HG03457 (cell line): Measurements from ENCODE around the gene RSPH6A.
A peak's percentile ranks its signal among the peaks of the same experiment; 100 is the strongest.

Experiments used
- ATAC-seq: cut with Tn5 transposase; IDR thresholded peaks from one replicate; pipeline ENCODE4 v1.9.1; 2021; ENCODE audit warnings: moderate number of reproducible peaks; ENCODE audit not compliant: unreplicated experiment

The RSPH6A gene

DNA sequence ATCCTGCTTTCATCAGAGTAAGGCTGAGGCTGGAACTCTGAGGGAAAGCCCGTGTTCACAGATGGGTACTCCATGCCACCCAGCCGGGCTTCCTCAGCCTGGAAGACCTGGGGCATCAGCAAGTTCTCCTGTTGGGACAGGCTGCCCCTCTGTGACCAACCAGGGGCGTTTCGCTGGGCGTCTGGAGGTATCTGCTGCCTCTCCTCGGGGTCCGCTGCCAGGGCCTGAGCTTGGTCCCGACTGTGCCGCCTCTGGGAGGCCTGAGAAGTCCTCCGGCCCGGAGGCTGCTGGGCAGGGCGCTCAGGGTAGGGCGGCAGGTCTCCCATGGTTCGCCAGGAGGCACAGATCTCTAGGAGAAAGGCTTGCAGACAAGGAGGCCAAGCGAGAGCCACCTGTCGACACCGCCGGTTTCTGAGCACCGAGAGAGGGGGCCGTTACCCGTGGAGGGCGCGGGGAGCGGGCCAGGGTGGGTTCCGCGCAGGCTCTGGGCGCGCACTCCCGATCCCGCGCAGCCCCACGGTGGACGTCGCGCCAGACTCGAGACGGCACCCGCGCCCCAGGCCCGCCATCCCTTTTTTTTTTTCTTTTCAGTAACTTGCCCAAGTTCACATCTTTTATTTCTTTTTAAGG lies at the start of gene RSPH6A:
RSPH6A (minus strand) TSS at position 458 of the 630 bp plus-strand sequence; CDS start at position 326, 132 bp downstream.
- no peak for ATAC-seq

DNA sequence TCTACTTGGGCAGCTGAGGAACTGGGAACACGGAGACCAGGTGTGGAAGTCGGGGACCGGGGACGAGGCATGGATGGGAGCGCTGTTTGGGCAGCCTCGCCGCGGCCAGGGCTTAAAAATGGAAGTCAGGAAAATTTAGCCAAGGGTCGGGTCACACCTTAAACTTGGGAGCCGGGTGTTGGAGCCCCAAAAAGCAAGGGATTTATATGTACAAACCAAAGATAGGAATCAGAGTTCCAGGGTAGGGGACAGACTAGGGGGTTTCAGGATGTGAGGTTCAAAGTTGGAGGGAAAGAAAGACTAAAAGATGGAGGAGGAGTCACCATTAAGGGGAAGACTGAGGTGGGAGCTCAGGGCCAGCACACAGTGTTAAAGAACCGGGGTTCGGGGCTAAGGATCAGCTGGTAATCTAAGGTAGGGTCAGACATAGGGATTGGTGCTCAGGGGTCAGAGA lies 49.5 kb upstream of the RSPH6A start:
- no peak for ATAC-seq

DNA sequence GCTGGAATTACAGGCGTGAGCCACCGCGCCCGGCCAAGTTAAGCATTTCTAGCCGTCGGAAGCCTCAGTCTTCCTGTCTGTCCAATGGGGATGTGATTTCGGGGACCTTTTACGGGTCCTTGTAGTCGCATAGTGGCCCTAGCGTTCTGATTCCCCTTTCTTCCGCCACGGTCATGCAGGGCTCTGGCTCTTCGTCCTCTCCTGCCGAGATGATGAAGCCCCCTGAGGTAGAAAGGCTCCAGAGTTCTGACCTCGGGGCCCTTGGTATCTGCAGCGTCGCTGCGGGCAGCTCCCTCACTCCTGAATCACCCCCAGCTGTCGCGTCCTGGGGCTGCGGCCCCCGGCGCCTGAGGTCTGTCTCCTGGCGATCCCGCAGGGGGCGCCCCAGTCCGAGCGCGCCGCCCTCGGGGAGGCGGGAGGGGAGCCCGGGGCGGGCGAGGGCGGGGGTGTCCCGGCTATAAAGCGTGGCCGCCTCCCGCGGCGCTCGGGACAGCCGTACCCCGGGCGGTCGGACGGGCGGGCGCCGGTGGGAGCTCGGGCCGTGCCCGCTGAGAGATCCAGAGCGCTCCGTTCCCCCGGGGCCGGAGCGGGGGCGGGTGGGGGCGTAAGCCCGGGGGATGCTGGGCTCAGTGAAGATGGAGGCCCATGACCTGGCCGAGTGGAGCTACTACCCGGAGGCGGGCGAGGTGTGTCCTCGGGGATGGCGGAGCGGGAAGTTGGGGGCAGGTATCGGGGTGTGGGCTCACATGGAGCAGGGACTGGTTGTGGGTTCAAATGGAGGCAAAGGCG lies 48.9 kb upstream of the RSPH6A start, which contains the start of gene FOXA3:
FOXA3 (plus strand) TSS at position 487 of the 789 bp plus-strand sequence; CDS start at position 618, 131 bp downstream.
- ATAC-seq, result no peak

DNA sequence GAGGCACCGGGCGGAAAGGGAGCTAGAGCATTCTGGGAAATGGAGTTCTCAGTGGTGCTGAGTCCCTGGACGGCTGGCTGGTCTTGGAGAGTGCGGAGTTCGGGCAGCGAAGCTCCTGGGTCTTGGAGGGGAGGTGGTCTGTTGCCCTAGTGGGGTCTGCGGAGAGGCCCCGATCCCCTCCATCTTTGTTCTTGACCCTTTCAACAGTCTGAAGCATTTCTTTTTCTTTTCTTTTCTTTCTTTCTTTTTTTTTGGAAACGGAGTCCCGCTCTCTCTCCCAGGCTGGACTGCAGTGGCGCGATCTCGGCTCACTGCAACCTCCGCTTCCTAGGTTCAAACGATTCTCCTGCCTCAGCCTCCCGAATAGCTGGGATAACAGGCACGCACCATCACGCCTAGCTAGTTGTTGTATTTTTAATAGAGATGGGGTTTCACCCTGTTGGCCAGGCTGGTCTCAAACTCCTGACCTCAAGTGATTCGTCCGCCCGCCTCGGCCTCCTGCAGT lies 48.3 kb upstream of the RSPH6A start:
- no peak for ATAC-seq

DNA sequence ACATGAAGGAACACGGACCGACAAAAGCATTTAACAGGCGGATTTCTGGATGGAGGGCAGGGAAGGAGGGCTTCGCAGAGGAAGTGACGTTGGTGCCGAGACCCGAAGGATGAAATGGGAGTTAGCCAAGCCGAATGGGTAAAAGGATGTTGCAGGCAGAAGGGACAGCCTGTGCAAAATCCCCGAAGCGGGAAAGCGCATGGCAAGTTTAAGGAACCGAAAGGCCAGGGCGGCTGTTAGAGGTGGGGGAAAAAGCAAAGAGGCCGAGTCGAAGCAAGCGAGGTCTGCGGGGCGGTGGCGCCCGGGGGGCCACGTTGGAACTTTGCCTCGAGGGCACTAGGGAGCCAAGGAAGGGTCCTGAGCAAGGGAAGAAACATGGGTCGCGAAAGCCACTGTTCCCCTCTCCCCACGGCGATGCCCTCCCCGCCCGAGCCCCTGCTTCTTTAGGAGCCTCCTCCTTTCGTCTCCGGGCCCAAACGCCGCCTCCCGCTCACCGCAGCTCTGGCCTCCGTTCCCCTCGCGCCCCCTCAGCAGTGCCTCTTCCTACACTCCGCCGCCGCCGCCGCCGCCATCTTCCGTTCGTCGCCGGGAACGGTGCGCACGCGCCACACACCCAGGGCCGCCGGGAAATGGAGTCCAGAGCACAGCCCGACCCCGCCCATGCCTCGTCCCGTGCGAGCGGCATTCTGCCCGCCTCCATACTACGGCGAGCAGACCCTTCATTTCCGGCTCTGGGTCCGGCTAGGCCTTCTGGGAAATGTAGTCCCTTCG lies 47.6 kb upstream of the RSPH6A start, which contains the start of gene SYMPK:
SYMPK (minus strand) TSS at position 584 of the 771 bp plus-strand sequence. CDS start 8,652 bp downstream, outside the sequence.
- ATAC-seq, result peak; percentile 72

DNA sequence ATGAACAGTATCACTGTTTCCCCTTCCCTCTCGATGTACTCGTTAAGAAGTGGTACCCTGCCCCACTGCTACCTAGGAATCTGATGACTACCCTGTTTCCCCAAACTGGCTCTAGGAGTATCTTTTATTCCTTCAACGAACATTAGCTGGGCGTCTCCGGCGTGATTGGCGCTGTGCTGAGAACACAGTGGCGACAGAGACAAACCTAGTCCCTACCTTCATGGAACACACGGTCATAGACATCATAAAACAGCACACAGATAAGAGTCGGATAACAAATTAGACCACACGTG lies 47.1 kb upstream of the RSPH6A start:
- no peak for ATAC-seq

DNA sequence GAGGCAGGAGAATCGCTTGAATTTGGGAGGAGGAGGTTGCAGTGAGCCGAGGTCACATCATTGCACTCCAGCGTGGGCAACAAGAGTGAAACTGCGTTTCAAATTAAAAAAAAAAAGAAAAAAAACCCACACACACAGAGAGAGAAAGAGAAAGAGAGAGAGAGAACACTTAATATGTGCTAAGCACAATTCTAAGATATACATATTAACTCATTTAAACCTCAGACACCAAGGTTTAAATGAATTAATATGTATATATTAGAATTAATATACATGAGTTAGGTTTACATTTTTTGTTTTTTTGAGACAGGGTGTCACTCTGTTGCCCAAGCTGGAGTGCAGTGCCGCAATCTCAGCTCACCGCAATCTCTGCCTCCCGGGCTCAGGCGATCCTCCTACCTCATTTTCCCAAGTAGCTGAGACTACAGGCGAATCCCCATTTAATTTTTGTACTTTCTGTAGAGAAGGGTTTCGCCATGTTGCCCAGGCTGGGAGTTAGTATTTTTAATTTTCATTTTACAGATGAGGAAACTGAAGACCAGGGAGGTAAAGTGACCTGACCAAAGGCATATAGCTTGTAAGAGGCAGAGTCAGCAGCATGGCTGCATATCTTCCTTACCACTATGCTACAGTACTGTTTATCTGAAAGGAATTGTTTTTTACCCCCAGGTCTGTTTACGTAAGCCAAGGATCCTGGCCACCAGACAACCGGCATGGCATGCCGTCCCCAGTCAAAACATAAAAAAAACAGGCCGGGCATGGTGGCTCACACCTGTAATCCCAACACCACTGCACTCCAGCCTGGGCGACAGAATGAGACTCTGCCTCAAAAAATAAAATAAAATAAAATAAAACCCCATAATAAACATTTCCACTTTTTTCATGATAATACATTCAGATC lies 45.5 kb upstream of the RSPH6A start:
- ATAC-seq, result no peak

DNA sequence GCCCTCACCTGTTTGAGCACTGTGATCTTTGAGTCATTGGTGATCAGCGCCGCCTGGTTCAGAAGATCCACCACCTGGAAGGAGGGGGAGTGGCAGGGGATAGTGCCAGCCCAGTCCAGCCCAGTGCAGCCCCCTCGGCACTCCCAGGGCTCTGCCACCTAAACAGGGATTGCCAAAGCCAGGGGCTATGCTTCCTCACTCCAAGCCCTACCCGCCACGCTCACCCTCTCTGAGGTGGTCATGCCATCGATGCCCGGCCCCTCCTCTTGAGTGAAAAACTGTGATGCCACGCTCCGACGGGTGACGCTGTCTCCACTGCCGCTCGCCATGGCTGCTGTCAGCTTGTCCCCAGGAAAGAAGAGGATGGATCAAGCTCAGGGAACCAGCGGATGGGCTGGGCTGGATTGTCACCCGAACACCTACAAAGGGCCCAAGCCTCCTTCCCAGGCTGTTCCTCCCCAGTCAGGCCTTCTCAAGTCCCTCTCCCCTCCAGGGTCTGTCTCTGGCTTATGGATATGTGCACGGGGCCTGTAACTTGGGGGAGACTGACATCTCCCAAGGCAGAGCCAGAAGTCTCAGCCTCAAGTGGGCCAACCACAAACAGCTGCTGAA lies 39.2 kb upstream of the RSPH6A start:
- no peak for ATAC-seq

DNA sequence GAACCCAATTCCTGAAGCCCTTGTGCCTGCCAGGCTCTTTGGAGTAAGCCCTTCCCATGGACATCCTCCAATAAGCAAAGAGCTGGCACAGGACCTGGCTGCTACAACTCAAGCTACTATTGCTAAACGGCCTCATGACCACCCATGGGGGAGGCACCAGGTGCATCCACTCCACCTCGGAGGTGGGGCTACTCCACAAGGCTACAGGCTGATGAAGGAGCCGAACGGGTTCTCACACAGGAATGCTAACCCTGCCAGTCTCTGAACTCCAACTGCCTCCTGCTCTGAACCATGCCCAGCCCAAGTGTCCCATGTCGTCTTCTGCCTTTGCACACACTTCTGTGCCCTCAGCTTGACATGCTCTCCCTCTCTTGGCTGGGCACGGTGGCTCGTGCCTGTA lies 37.9 kb upstream of the RSPH6A start:
- ATAC-seq, result no peak

DNA sequence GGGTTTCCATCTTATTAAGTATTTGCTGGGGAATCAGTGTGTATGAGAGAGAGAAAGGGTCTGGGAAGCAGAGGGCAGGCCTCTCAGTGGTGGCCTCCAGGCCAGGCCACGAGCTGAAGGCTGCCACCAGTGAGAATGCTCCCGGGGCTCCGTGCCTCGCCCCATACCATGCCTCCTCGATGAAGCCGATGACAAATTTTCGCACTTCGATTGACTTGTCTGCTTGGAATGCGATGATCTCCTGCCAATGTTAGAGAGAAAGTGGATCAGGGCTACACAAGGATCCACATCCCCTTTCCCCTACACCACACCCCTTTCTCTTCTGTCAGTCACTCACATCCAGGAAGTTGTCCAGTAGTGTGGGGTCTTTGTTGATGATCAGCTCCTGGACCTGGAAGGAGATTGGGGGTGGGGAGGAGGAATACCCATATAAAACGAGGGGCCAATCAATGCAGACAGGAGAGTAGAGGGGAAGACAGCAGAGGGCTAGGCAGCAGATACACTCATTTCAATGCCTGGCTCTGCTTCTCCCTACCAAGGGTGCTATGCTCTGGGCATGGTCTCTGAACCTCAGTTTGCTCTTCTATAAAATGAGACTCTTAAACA lies 37.1 kb upstream of the RSPH6A start:
- ATAC-seq, result no peak

DNA sequence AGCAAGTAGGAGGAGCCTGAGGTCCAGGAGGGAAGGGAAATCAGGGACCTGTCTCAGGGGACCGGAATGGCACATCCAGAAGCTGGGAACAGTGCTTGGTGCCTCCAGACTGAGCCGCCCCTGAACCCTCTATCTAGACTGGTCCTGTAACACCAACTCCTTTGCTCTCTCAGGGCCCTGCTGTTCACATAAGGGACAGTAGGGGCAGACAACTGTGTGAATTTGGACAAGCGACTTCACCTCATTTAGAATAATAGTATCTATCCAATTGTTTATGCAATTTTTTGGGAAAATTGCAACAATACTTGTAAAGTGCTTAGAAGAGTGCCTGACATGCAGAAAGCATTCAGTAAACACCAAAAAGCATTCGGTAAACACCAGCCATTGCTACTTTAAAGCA lies 33.8 kb upstream of the RSPH6A start:
- no peak for ATAC-seq

DNA sequence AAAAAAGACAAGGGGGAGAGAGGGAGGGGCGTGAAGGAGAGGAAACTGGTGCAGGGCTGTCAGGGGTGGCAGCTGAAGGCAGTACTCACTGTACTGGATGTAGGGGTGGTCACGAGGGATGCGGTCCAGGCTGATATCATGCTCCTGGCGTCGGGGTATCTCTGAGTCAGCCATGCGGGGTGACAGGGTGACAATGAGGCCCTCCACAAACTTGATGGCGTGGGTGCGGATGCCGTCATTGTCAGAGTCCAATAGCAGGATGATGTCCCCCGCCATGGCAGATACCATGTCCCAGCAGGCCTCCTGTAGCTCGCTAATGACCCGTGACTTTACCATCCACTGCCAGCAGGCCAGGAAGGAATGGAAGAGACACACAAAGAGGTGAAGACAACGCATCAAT lies 32.6 kb upstream of the RSPH6A start:
- ATAC-seq, result no peak

DNA sequence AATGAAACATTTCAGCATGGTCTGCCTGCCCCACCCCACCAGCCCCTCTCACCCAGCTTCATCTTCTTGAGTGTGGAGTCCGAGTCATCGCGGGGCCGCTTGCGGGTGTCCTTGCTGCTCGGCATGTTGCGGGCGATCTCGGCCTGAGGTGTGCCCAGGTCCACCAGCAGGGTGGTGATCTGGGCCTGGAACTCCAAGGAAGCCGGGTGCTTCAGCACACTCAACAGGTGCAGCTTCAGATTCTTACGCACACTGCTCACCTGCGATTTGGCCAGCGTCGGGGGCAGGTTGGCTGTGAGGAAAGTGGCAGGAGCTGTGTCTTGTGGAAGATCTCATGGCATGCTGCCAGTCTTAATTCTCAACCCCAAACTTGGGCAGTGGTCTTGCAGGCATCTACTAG lies 27.1 kb upstream of the RSPH6A start:
- no peak for ATAC-seq

DNA sequence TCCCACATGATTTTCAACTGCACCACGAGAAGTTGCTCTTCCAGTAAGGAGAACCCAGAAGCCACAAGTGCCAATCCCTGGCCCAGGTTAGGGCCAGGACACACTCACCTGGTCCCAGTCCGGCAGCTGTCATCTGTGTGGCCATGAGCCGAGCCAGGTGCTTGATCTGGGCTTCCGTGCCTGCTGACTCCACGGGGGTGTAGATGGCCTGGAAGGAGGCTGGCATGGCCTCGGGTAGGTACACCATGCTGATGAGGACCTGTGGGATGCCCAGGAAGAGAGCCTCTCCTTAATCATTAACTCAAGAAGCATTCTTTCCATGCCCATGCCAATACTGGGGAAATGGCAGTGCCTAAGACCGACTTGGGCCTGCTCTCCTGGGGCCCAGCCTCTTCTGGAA lies 19.9 kb upstream of the RSPH6A start:
- ATAC-seq, result no peak

DNA sequence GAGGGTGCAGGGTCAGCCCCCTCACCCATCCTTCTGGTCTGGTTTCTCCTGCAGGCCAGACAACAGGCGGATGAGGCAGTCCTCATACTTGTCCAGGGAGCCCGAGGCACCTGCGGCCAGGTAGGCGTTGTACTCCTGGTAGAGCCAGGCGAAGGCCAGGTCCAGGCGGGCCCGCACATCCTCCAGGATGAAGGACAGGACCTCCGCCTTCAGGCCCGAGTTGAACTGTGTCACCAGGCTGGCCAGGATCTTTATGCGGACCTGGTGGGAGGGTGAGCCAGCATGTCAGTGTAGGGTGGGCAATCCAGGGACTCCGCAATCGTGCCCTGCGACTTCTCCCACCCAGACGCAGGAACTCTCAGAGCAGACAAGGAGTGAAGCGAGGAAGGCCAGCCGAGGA lies 13.8 kb upstream of the RSPH6A start:
- ATAC-seq, result no peak

DNA sequence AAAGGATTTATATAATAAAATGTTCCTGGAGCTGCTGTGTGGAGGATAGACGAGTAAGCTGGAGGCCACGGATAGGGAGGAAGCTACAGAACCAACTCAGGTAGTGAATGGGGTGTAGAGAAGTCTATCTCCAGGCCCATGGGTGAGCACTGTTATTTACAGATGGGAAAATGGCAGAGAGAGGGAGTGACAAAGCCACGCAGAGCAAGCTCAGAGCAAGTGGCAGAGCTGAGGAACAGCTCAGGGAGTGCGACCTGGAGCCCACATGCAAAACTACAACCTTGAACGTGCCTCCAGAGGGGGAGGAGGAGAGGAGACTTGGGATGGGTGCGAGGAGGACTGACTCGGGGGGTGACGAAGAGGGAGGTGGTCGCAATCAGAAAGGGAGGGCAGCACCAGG lies 13.4 kb upstream of the RSPH6A start:
- no peak for ATAC-seq

DNA sequence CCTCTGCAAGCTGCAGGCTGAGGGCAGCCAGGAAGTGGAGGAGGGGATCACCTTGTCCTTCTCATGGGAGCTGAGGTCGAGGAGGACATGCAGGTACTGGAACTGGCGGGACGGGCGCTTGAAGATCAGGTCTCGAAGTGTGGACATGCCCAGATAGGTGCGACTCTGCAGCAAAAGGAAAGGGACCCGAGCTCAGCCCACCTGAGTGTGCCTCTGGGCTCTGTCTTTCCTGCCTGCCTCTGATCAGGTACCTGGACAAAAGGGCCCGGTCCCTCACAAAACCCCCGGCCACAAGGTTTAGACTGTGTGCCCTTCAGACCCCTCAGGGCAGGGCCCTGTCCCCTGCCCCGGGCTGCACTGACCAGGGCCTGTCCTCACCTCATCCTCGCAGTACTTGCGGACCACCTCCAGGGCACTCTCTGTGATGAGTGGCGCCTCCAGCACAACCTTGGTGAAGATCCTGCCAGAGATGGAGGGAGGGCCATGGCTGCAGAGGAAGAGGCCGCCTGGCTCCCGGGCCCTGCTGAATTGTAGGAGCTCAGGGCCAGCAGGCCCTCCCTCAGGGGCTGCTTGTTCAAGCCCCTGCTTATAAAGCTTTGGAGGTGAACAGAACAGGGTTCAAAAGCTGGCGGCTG lies 12.5 kb upstream of the RSPH6A start:
- ATAC-seq, result no peak

DNA sequence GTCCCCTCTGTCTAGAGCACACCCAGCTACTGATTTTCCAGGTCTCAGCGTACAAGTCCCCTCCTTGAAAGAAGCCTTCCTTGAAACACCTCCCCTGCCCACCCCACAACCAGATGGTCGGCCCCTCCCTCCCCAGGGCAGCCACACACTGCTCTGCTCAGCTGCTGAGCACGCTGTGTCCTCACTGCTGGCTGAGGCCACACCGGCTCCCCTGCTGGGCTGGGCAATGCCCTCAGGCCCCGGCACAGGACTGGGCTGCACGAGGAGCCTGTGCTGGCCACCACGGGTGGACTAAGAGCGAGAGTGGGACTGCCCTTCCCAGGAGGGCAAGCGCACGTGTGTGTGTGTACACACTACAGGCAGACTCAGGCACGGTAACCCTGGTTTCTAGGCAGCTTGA lies 11.8 kb upstream of the RSPH6A start:
- ATAC-seq, result no peak
